Calu3 (cell line): Measurements from ENCODE around the gene DICER1. TPM values are rescaled to one million over a fixed set of nuclear protein-coding genes. Genes with fewer than 3 reads are reported as not detected.

ENCODE experiments used
- BruUV-seq: library from RNA; stranded (reverse); fragments of 400-500 nt; replicated peaks from 2 replicates; lab custom pipeline; 2021; lab: Mats Ljungman, UMichigan
- CTCF ChIA-PET: fragments of 300-600 bp; sonication (Branson Sonifier 250); formaldehyde crosslinking; loops from one replicate; lab custom pipeline; 2022; ENCODE audit warnings: antibody characterized with exemption; lab: Charles Lee
- DNase-seq: peaks from one replicate; pipeline ENCODE4 v3.0.0; 2022
- H3K27ac Mint-ChIP-seq: one replicate; pipeline ENCODE4 v1.8.0; 2022; ENCODE audit warnings: mixed read lengths; ENCODE audit not compliant: unreplicated experiment
- H3K27me3 Mint-ChIP-seq: one replicate; pipeline ENCODE4 v1.8.0; 2022; ENCODE audit warnings: mixed read lengths; ENCODE audit not compliant: unreplicated experiment
- H3K36me3 Mint-ChIP-seq: one replicate; pipeline ENCODE4 v1.8.0; 2022; ENCODE audit warnings: mild to moderate bottlenecking, moderate library complexity, mixed read lengths; ENCODE audit not compliant: insufficient read depth, unreplicated experiment
- H3K4me1 Mint-ChIP-seq: one replicate; pipeline ENCODE4 v1.8.0; 2022; ENCODE audit warnings: mild to moderate bottlenecking, low read depth, mixed read lengths; ENCODE audit not compliant: unreplicated experiment
- H3K4me3 Mint-ChIP-seq: one replicate; pipeline ENCODE4 v1.8.0; 2022; ENCODE audit warnings: mild to moderate bottlenecking, low read depth, moderate library complexity, mixed read lengths; ENCODE audit not compliant: unreplicated experiment
- H3K9me3 Mint-ChIP-seq: one replicate; pipeline ENCODE4 v1.8.0; 2022; ENCODE audit warnings: low read depth, mixed read lengths; ENCODE audit not compliant: unreplicated experiment
- intact Hi-C: fragments of 100-400 bp; cut with micrococcal nuclease; formaldehyde crosslinking; loops from one replicate; pipeline ENCODE4 v1.10.0; 2022; ENCODE audit not compliant: unreplicated experiment
- total RNA-seq: library from RNA; stranded (reverse); gene quantifications from 2 replicates; pipeline ENCODE4 v1.2.3, GENCODE V29; 2022
- TF ChIP-seq, protein P1 (sequence below): fragments of 200-600 bp; IDR thresholded peaks from one replicate; pipeline ENCODE4 v1.8.0; 2022; ENCODE audit warnings: antibody characterized with exemption; ENCODE audit not compliant: unreplicated experiment

The DICER1 gene
- total RNA-seq, 1 experiment from 2014 or later = 53.8 TPM

DNA sequence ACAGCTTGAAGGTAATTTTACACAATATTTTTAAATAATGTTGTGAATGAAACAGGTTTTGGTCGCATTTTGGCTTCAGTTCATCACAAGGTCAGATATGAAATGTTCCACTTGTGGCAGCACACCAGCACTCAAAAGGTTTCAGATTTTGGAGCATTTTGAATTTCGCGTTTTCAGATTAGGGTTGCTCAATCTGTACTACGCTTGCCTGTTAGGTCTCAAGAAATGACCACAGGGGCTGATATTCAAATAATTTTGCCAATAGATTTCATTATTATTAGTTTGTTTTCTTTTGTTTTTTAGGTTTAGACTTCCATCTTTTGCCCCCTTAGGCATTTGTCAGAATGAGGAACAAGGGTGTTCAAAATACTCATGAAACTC lies 29.8 kb downstream of the DICER1 start:
- DNase-seq = no peak
- H3K27me3 Mint-ChIP-seq = no peaks in the 10 kb centered on the region
- intact Hi-C loops = no loop called here
- CTCF ChIA-PET = no interaction called here
- H3K9me3 Mint-ChIP-seq = no peaks in the 10 kb centered on the region
- TF ChIP-seq, protein P1, sequence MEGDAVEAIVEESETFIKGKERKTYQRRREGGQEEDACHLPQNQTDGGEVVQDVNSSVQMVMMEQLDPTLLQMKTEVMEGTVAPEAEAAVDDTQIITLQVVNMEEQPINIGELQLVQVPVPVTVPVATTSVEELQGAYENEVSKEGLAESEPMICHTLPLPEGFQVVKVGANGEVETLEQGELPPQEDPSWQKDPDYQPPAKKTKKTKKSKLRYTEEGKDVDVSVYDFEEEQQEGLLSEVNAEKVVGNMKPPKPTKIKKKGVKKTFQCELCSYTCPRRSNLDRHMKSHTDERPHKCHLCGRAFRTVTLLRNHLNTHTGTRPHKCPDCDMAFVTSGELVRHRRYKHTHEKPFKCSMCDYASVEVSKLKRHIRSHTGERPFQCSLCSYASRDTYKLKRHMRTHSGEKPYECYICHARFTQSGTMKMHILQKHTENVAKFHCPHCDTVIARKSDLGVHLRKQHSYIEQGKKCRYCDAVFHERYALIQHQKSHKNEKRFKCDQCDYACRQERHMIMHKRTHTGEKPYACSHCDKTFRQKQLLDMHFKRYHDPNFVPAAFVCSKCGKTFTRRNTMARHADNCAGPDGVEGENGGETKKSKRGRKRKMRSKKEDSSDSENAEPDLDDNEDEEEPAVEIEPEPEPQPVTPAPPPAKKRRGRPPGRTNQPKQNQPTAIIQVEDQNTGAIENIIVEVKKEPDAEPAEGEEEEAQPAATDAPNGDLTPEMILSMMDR = no peak
- no peaks in the 10 kb centered on the region for H3K4me1 Mint-ChIP-seq
- no peak overlapping the region for H3K4me3 Mint-ChIP-seq
- no TSS peak for BruUV-seq
- H3K27ac Mint-ChIP-seq = no peak overlapping the region
- peaks cover 25% of the 10 kb centered on the region for H3K36me3 Mint-ChIP-seq

DNA sequence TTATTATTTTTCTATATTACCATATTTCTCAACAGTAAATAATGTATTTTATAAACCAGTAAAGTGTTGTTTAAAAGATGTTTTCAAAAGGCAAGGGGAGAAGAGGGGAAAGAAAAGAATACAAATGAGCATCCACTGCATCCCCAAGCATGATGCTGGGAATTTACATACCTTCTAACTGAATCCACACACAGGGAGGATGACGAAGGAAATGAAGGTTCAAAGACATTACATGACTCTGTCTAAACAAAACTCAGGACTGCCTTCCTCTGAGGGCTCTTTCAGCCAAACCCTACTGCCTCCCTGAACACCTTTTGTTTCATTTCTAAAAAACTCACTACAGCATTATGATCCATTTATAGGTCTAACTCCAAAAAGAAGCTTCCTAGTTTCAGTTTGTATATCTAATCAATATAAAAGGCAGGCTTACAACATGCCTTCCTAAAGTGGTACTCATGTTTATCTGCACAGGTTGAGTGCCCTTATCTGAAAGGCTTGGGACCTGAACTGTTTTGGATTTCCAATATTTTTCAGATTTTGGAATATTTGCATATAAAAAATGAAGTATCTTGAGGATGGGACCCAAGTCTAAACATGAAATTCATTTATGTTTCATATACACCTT lies 30.3 kb downstream of the DICER1 start:
- Mint-ChIP-seq H3K4me1 (no peaks in the 10 kb centered on the region), H3K4me3 (no peak overlapping the region), H3K9me3 (no peaks in the 10 kb centered on the region), H3K27ac (no peak overlapping the region), H3K27me3 (no peaks in the 10 kb centered on the region), H3K36me3 (peaks cover 20% of the 10 kb centered on the region)
- CTCF ChIA-PET = no interaction called here
- BruUV-seq = no TSS peak
- TF ChIP-seq, protein P1 = no peak
- intact Hi-C loops = no loop called here
- no peak for DNase-seq

DNA sequence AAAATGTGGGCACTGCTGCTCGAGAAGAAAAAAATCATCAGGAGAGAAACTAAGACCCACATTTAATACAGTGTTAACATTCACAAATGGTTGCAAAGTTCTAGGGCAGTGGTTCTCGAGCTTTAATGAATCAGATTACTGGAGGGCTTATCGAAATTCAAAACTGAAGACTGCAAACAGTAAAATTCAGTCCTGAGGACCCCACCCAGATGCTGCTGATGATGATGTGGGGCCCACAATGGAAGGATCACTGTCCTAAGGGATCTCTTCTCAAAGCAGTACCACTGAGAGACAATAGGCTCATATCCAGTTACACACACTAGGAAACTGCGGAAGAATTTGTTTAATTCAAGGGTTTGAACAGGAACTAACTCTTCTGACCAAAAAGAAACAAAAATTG lies 31.4 kb downstream of the DICER1 start:
- Mint-ChIP-seq H3K27ac (no peak overlapping the region), H3K4me1 (no peaks in the 10 kb centered on the region), H3K36me3 (peaks cover 20% of the 10 kb centered on the region), H3K9me3 (no peaks in the 10 kb centered on the region), H3K27me3 (no peaks in the 10 kb centered on the region), H3K4me3 (no peak overlapping the region)
- no TSS peak for BruUV-seq
- no peak for DNase-seq
- intact Hi-C loops = no loop called here
- CTCF ChIA-PET = no interaction called here
- TF ChIP-seq, protein P1 = no peak

DNA sequence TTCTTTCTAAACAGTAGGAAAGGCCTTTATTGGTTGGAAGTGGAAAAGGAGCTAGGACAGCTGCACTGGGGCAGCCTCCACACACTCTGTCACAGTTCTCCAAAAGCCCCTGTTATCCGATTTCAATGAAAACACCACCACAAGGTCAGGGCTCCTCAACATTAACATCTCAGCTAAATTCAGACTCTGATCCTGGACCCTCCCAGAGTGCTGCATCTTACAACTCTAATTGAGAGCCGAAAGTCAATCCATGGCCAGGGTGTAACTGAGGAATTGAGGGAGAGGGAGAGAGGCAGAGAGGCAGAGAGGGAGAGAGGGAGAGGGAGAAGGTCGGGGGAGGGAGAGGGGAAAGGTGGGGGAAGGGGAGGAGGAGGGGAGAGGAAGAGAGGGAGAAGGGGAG lies 32.1 kb downstream of the DICER1 start:
- DNase-seq = no peak
- intact Hi-C loops = no loop called here
- no peaks in the 10 kb centered on the region for H3K9me3 Mint-ChIP-seq
- no peaks in the 10 kb centered on the region for H3K27me3 Mint-ChIP-seq
- H3K27ac Mint-ChIP-seq = no peak overlapping the region
- H3K4me1 Mint-ChIP-seq = no peaks in the 10 kb centered on the region
- no peak overlapping the region for H3K4me3 Mint-ChIP-seq
- TF ChIP-seq, protein P1 = no peak
- CTCF ChIA-PET = interaction anchor here (0.6 kb wide), 1 partner anchor 13 kb away, joined by 3 read pairs; no protein-coding TSS in a partner anchor
- H3K36me3 Mint-ChIP-seq = peaks cover 20% of the 10 kb centered on the region
- BruUV-seq = no TSS peak
